Pancreas (tissue), 10 donors: ENCODE measurements around the gene COL5A3. TPM values are rescaled to one million over a fixed set of nuclear protein-coding genes. Genes with fewer than 3 reads are reported as not detected.

ENCODE experiments used
- ATAC-seq, 4 donors: fragments of 200-7000 bp; cut with Tn5 transposase; one replicate each; pipeline versions ENCODE4 v1.8.0 to v1.9.1; 2020; ENCODE audit warnings: mild to moderate bottlenecking in 4 of 4, moderate library complexity in 4 of 4
- DNase-seq, 6 donors: peaks; one replicate each; pipeline ENCODE4 v3.0.0-alpha.2; 2020
- FAIRE-seq: peaks from 2 replicates; lab custom pipeline; 2012; peaks lifted over from hg19 to GRCh38; lab: Jason Lieb, UNC
- H3K27ac ChIP-seq, 4 donors: fragments of 200-600 bp; sonication (generic); 1 replicate in 3 of 4; 2 replicates in 1 of 4; pipeline versions ENCODE4 v1.5.0 to v1.8.0; 2020
- H3K27me3 ChIP-seq, 4 donors: fragments of 200-600 bp; one replicate each; pipeline ENCODE4 v1.8.0; 2021
- H3K36me3 ChIP-seq, 3 donors: fragments of 200-600 bp; sonication (generic) in 1 of 3; one replicate each; pipeline versions ENCODE4 v1.5.0 to v1.8.0; 2020 to 2021
- H3K4me1 ChIP-seq, 3 donors: fragments of 200-600 bp; one replicate each; pipeline ENCODE4 v1.8.0; 2021
- H3K4me3 ChIP-seq, 4 donors: fragments of 200-600 bp; sonication (generic) in 2 of 4; one replicate each; pipeline versions ENCODE4 v1.5.0 to v1.8.0; 2020 to 2021
- H3K9me3 ChIP-seq, 4 donors: fragments of 200-600 bp; one replicate each; pipeline ENCODE4 v1.8.0; 2021
- CTCF ChIP-seq, 4 donors: fragments of 200-600 bp; sonication (generic) in 3 of 4; IDR thresholded peaks; one replicate each; pipeline versions ENCODE4 v1.5.0 to v1.8.0; 2021; ENCODE audit warnings: antibody characterized with exemption in 4 of 4
- WGBS, 2 donors: extraction: QIAGEN DNeasy Blood & Tissue Kit; methylation state at CpG; one replicate each; pipeline ENCODE4 v1.1.7; 2013; 5-methylcytosine and 5-hydroxymethylcytosine counted together
- intact Hi-C, 3 donors: fragments of 100-400 bp; cut with DNase I; formaldehyde crosslinking; loops; one replicate each; pipeline versions ENCODE4 v1.11.1 to v1.14.2; 2022
- polyA plus RNA-seq, 2 donors: library from polyadenylated mRNA; stranded (reverse); fragments of 200-250 nt; gene quantifications; one replicate each; pipeline ENCODE4 v1.2.3, GENCODE V29; 2013
- total RNA-seq, 6 donors: library from RNA; stranded (reverse); fragmentation: NEBNext Ultra II Directional in 4 of 6; extraction: Animal tissue kit (Norgen Biotek cat#: 25700) in 4 of 6; gene quantifications; one replicate each; pipeline versions ENCODE4 v1.2.1 to v1.2.4, GENCODE V29; 2021 to 2023
- donor health status: healthy with polysubstance abuse.
- donor health status: DM: no; HTN: no; CAD: no; lungs with moderate emphysema.
- donor health status: DM: no; HTN: no; CAD: no.
- donor health status: control.
- donor health status: control.
- donor health status: Bipolar disorder and iron deficiency.
- donor health status: DM: yes; HTN: yes; CAD: no.
- donor health status: DM: no; HTN: no; CAD: no.
- donor health status: DM: no; HTN: no; CAD: no.
- donor health status: DM: yes; HTN: yes; CAD: no.

The COL5A3 gene
- total and polyA plus RNA-seq, 8 donors: 1.0 to 8.7 (median 2.8) TPM

- Histone ChIP-seq H3K4me3 (no peak overlapping the region), H3K36me3 (no peaks in the 10 kb centered on the region), H3K4me1 (peaks cover 0 to 7% (median 6%) of the 10 kb centered on the region in 3 donors), H3K9me3 (no peaks in the 10 kb centered on the region), H3K27ac (no peak overlapping the region), H3K27me3 (peaks cover 0 to 8% (median 0%) of the 10 kb centered on the region in 4 donors)
- peak in 1 of 4 donors; percentile 27 for ATAC-seq
- peak in 1 of 6 donors; percentile 33 for DNase-seq
- TF ChIP-seq CTCF (IDR thresholded peaks at IDR 0.05): no peak
- WGBS, 2 donors: 55 to 60% methylated on average over 7 of the region's 7 CpGs
- no peak for FAIRE-seq
- intact Hi-C loops: no loop called here
Measured at GRCh38 chr19:10006335-10006708, 4.0 kb downstream of the COL5A3 start.

GRCh38 chr19:10005632-10006334 is 4.5 kb downstream of the COL5A3 start:
- DNase-seq (no peak), ATAC-seq (no peak), FAIRE-seq (no peak)
- intact Hi-C loops: no loop called here
- Histone ChIP-seq H3K36me3 (no peaks in the 10 kb centered on the region), H3K27ac (no peak overlapping the region), H3K4me1 (peaks cover 0 to 7% (median 6%) of the 10 kb centered on the region in 3 donors), H3K27me3 (peaks cover 0 to 3% (median 0%) of the 10 kb centered on the region in 4 donors), H3K4me3 (no peak overlapping the region), H3K9me3 (no peaks in the 10 kb centered on the region)
- no peak for TF ChIP-seq CTCF (IDR thresholded peaks at IDR 0.05)
- WGBS, 2 donors: 68 to 75% methylated on average over 16 to 17 of the region's 17 CpGs

- intact Hi-C loops: no loop called here
- Histone ChIP-seq H3K27ac (no peak overlapping the region), H3K27me3 (no peaks in the 10 kb centered on the region)
Measured at GRCh38 chr19:10004617-10005016, 5.7 kb downstream of the COL5A3 start.

GRCh38 chr19:10003271-10003670 is 7.0 kb downstream of the COL5A3 start:
- 50 to 59% methylated on average over 5 to 6 of the region's 6 CpGs for WGBS, 2 donors
- H3K36me3 ChIP-seq: no peaks in the 10 kb centered on the region
- intact Hi-C loops: no loop called here
- no peak overlapping the region for H3K4me3 ChIP-seq
- FAIRE-seq (no peak), ATAC-seq (no peak), DNase-seq (no peak)
- peaks cover 0 to under 1% (median 0%) of the 10 kb centered on the region in 3 donors for H3K4me1 ChIP-seq
- no peak overlapping the region for H3K27ac ChIP-seq
- no peaks in the 10 kb centered on the region for H3K27me3 ChIP-seq
- H3K9me3 ChIP-seq: no peaks in the 10 kb centered on the region
- TF ChIP-seq CTCF (IDR thresholded peaks at IDR 0.05): no peak

More at GRCh38 chr19:10004617-10005016, 5.7 kb downstream of the COL5A3 start:
- ATAC-seq (no peak), DNase-seq (no peak), FAIRE-seq (no peak)
- H3K4me3 ChIP-seq: no peak overlapping the region
- no peak for TF ChIP-seq CTCF (IDR thresholded peaks at IDR 0.05)
- no peaks in the 10 kb centered on the region for H3K36me3 ChIP-seq
- WGBS, 2 donors: 80 to 81% methylated on average over 9 of the region's 9 CpGs
- H3K4me1 ChIP-seq: peaks cover 0 to 6% (median 5%) of the 10 kb centered on the region in 3 donors
- no peaks in the 10 kb centered on the region for H3K9me3 ChIP-seq

- DNase-seq (peak in 4 of 6 donors; percentile 32 to 63 (median 48)), FAIRE-seq (no peak), ATAC-seq (peak; percentile 45 to 76 (median 46))
- no peak overlapping the region for H3K4me3 ChIP-seq
- H3K27me3 ChIP-seq: no peaks in the 10 kb centered on the region
- no peak overlapping the region for H3K27ac ChIP-seq
- no peaks in the 10 kb centered on the region for H3K9me3 ChIP-seq
- intact Hi-C loops: no loop called here
- H3K36me3 ChIP-seq: no peaks in the 10 kb centered on the region
- WGBS, 2 donors: 26 to 39% methylated on average over 6 of the region's 6 CpGs
- no peaks in the 10 kb centered on the region for H3K4me1 ChIP-seq
- no peak for TF ChIP-seq CTCF (IDR thresholded peaks at IDR 0.05)
Measured at GRCh38 chr19:10001899-10002298, 8.4 kb downstream of the COL5A3 start.
